Measurements from ENCODE around the gene LRRC56. TPM values are rescaled to one million over a fixed set of nuclear protein-coding genes. Genes with fewer than 3 reads are reported as not detected.
A peak's percentile ranks its signal among the peaks of the same experiment; 100 is the strongest.

The LRRC56 gene
- total and polyA plus RNA-seq, 2 of the 13 experiments (the other 11 are each of a cell fraction or from before 2014, with no cell fraction given), result 0.11 to 0.29 TPM

DNA sequence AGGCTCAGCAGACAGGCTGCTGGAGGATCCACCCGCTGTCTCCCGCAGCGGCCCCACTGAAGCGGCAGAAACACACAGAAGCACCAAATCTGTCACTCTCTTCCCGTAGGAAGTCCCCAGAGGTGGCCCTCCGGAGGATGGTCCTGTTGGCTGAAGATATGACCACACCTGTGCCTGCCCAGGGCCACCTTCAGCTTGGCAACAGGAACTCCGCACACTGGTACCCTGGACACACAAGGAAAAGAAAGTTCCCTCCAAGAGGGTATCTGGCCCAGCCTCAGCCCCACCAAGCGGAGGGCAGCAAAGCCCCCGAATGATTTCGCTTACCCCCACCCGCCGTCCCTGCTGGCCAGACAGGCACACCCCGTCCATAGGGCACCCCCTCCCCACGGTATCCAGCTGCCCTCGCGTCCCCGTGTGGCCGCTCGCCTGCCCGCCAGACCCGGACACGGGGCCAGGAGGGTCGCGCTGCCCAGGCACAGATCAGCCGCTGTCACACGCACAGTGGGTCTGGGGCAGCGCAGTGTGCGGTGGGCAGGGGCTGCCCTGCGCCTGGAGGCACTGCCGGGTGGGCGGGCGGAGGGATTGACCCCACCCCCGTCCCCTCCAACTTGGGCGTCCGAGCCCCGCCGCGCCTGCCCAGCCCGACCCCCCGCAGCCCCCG, 30.4 kb downstream of the LRRC56 start (continued):
- TF ChIP-seq, protein P1, sequence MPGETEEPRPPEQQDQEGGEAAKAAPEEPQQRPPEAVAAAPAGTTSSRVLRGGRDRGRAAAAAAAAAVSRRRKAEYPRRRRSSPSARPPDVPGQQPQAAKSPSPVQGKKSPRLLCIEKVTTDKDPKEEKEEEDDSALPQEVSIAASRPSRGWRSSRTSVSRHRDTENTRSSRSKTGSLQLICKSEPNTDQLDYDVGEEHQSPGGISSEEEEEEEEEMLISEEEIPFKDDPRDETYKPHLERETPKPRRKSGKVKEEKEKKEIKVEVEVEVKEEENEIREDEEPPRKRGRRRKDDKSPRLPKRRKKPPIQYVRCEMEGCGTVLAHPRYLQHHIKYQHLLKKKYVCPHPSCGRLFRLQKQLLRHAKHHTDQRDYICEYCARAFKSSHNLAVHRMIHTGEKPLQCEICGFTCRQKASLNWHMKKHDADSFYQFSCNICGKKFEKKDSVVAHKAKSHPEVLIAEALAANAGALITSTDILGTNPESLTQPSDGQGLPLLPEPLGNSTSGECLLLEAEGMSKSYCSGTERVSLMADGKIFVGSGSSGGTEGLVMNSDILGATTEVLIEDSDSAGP (CRISPR knock-in tag; IDR thresholded peaks at IDR 0.05; ENCODE audit: borderline replicate concordance), result peak; percentile 43; the same call in 1 of the 2 replicates
- TF ChIP-seq, protein P2, sequence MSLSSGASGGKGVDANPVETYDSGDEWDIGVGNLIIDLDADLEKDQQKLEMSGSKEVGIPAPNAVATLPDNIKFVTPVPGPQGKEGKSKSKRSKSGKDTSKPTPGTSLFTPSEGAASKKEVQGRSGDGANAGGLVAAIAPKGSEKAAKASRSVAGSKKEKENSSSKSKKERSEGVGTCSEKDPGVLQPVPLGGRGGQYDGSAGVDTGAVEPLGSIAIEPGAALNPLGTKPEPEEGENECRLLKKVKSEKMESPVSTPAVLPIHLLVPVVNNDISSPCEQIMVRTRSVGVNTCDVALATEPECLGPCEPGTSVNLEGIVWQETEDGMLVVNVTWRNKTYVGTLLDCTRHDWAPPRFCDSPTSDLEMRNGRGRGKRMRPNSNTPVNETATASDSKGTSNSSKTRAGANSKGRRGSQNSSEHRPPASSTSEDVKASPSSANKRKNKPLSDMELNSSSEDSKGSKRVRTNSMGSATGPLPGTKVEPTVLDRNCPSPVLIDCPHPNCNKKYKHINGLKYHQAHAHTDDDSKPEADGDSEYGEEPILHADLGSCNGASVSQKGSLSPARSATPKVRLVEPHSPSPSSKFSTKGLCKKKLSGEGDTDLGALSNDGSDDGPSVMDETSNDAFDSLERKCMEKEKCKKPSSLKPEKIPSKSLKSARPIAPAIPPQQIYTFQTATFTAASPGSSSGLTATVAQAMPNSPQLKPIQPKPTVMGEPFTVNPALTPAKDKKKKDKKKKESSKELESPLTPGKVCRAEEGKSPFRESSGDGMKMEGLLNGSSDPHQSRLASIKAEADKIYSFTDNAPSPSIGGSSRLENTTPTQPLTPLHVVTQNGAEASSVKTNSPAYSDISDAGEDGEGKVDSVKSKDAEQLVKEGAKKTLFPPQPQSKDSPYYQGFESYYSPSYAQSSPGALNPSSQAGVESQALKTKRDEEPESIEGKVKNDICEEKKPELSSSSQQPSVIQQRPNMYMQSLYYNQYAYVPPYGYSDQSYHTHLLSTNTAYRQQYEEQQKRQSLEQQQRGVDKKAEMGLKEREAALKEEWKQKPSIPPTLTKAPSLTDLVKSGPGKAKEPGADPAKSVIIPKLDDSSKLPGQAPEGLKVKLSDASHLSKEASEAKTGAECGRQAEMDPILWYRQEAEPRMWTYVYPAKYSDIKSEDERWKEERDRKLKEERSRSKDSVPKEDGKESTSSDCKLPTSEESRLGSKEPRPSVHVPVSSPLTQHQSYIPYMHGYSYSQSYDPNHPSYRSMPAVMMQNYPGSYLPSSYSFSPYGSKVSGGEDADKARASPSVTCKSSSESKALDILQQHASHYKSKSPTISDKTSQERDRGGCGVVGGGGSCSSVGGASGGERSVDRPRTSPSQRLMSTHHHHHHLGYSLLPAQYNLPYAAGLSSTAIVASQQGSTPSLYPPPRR (CRISPR knock-in tag; IDR thresholded peaks at IDR 0.05; ENCODE audit: borderline replicate concordance), result no peak
- TF ChIP-seq, protein P3, sequence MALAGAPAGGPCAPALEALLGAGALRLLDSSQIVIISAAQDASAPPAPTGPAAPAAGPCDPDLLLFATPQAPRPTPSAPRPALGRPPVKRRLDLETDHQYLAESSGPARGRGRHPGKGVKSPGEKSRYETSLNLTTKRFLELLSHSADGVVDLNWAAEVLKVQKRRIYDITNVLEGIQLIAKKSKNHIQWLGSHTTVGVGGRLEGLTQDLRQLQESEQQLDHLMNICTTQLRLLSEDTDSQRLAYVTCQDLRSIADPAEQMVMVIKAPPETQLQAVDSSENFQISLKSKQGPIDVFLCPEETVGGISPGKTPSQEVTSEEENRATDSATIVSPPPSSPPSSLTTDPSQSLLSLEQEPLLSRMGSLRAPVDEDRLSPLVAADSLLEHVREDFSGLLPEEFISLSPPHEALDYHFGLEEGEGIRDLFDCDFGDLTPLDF (CRISPR knock-in tag; IDR thresholded peaks at IDR 0.05), result no peak
- TF ChIP-seq FIP1L1 (IDR thresholded peaks at IDR 0.05; ENCODE audit: borderline replicate concordance, insufficient read depth, low read depth, low read length) (no peak), KDM5B (CRISPR knock-in tag; IDR thresholded peaks at IDR 0.05; ENCODE audit: borderline replicate concordance) (peak; percentile 54; the same call in 1 of the 2 replicates)
- TF ChIP-seq, protein P4, sequence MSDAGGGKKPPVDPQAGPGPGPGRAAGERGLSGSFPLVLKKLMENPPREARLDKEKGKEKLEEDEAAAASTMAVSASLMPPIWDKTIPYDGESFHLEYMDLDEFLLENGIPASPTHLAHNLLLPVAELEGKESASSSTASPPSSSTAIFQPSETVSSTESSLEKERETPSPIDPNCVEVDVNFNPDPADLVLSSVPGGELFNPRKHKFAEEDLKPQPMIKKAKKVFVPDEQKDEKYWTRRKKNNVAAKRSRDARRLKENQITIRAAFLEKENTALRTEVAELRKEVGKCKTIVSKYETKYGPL (CRISPR knock-in tag; IDR thresholded peaks at IDR 0.05), result no peak
- TF ChIP-seq, protein P5, sequence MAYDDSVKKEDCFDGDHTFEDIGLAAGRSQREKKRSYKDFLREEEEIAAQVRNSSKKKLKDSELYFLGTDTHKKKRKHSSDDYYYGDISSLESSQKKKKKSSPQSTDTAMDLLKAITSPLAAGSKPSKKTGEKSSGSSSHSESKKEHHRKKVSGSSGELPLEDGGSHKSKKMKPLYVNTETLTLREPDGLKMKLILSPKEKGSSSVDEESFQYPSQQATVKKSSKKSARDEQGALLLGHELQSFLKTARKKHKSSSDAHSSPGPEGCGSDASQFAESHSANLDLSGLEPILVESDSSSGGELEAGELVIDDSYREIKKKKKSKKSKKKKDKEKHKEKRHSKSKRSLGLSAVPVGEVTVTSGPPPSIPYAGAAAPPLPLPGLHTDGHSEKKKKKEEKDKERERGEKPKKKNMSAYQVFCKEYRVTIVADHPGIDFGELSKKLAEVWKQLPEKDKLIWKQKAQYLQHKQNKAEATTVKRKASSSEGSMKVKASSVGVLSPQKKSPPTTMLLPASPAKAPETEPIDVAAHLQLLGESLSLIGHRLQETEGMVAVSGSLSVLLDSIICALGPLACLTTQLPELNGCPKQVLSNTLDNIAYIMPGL (CRISPR knock-in tag; IDR thresholded peaks at IDR 0.05; ENCODE audit: borderline replicate concordance in 1 of 2, low read depth in 1 of 2), result 0 out of 4 replicates have a peak, but pooled peaks of 1 of the 2 experiments have one; percentile 38
